Measurements from ENCODE around the gene BRSK2. TPM values are rescaled to one million over a fixed set of nuclear protein-coding genes. Genes with fewer than 3 reads are reported as not detected.

The BRSK2 gene
- total and polyA plus RNA-seq, 4 donors, result 14.1 to 106 (median 56.8) TPM

- no peaks in the 10 kb centered on the region for H3K9me3 ChIP-seq (ENCODE audit: control insufficient read depth, insufficient read depth, low read length)
- no peak for DNase-seq (ENCODE audit: low read depth in 4 of 6, low spot score in 6 of 6)
- no peak overlapping the region for H3K27ac ChIP-seq (ENCODE audit: low read depth, low read length)
- 45% methylated on average over 22 of the region's 22 CpGs for WGBS (ENCODE audit: insufficient coverage)
- peaks cover 45% of the 10 kb centered on the region for H3K4me1 ChIP-seq (ENCODE audit: control insufficient read depth, insufficient read depth, low read length)
- H3K4me3 ChIP-seq (ENCODE audit: low read depth, low read length), result peak overlapping the region; percentile 61
- H3K27me3 ChIP-seq (ENCODE audit: control insufficient read depth, insufficient read depth, low read length), result peaks cover 3% of the 10 kb centered on the region
- peaks cover 16% of the 10 kb centered on the region for H3K36me3 ChIP-seq (ENCODE audit: control insufficient read depth, insufficient read depth, low read length)
These were observed 1.6 kb upstream of the BRSK2 start for GRCh38 chr11:1387961-1388762.

DNA sequence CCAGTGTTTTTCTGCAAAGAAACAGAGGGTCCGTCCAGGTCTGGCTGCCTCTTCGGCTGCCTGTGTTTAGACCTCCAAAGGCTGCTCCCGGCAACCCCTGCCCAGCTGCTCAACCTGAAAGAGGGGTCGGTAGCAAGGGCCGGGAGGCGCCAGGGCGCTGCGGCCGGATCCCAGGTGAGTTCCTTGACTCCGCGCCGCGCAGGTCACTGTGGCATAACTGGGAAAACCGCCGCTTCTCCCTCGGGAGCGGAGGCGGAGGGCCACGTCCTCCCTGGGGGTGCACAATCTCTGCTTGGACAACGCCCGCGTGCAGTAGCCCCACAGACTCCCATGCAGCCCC is 1.0 kb upstream of the BRSK2 start:
- H3K36me3 ChIP-seq (ENCODE audit: control insufficient read depth, insufficient read depth, low read length), result peaks cover 20% of the 10 kb centered on the region
- no peaks in the 10 kb centered on the region for H3K9me3 ChIP-seq (ENCODE audit: control insufficient read depth, insufficient read depth, low read length)
- H3K4me3 ChIP-seq (ENCODE audit: low read depth, low read length), result peak overlapping the region; percentile 61
- H3K27me3 ChIP-seq (ENCODE audit: control insufficient read depth, insufficient read depth, low read length), result peaks cover 3% of the 10 kb centered on the region
- DNase-seq (ENCODE audit: low read depth in 4 of 6, low spot score in 6 of 6), result peak in 1 of 6 donors; percentile 50
- H3K4me1 ChIP-seq (ENCODE audit: control insufficient read depth, insufficient read depth, low read length), result peaks cover 45% of the 10 kb centered on the region
- 4% methylated on average over 22 of the region's 22 CpGs for WGBS (ENCODE audit: insufficient coverage)
- H3K27ac ChIP-seq (ENCODE audit: low read depth, low read length), result no peak overlapping the region

DNA sequence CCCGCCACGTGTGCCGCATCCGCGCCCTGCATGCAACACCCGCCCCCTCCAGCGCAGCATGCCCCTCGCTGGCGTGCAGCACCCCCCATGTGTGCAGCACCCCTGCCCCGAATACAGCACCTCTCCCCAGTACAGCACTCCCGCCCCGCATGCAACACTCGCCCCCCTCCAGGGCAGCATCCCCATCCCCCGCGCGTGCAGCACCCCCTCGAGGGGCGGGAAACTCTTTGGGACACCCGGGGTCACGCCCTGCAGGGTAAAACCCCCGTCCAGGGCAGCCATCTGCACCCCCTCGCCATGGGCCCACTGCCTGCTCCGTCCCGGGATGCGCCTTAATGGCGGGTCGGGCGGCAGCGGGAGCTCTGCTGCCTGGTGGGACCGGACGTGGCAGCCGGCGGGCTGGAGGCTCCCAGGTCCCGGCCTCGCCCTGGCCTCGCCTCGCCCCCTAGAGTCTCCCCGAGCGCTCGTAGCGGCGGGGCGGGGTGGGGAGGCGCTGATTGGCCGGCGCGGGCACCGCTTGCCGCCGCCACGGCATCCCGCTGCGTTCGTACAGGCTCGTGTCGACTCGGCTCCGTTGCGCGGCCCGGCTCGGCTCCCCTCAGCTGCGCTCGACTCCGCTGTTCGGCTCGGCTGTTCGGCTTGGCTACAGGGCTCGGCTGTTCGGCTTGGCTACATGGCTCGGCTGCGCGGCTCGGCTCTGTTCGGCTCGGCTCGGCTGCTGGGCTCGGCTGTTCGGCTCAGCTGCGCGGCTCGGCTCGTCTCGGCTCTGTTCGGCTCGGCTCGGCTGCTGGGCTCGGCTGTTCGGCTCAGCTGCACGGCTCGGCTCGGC is 417 bp upstream of the BRSK2 start:
- peak overlapping the region; percentile 64 for H3K27ac ChIP-seq (ENCODE audit: low read depth, low read length)
- peaks cover 46% of the 10 kb centered on the region for H3K4me1 ChIP-seq (ENCODE audit: control insufficient read depth, insufficient read depth, low read length)
- DNase-seq (ENCODE audit: low read depth in 4 of 6, low spot score in 6 of 6), result peak in 5 of 6 donors; percentile 91 to 99 (median 94)
- no peaks in the 10 kb centered on the region for H3K9me3 ChIP-seq (ENCODE audit: control insufficient read depth, insufficient read depth, low read length)
- under 1% methylated on average over 88 of the region's 92 CpGs for WGBS (ENCODE audit: insufficient coverage)
- H3K27me3 ChIP-seq (ENCODE audit: control insufficient read depth, insufficient read depth, low read length), result peaks cover 3% of the 10 kb centered on the region
- peak overlapping the region; percentile 61 for H3K4me3 ChIP-seq (ENCODE audit: low read depth, low read length)
- H3K36me3 ChIP-seq (ENCODE audit: control insufficient read depth, insufficient read depth, low read length), result peaks cover 20% of the 10 kb centered on the region

DNA sequence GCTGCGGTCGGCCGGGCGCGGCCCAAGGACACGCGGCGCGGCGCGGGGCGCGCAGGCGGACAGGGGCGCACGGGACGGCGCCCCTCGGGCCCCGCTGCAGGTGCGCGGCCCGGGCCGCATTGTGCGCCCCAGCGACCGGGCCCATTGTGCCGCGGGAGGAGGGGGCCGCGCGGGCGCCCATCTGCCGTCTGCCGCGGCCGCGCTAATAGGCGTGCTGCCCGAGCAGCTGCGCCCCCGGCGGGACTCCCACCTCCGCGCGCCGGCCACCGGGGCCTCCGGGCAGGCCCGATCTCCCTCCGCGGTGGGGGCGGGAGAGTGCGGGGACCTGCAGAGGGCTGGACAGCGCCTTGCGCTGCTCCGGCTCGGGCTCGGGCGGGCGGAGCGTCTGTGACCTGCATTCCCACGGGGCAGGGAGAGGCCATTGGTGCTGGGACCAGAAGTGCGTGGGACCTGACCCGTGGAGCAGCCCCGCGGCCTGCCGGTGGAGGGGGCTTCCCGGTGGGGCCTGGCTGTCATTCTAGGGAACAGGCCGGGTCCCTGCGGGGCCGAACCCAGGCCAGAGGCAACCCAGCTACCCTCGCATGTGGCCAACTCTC is 933 bp downstream of the BRSK2 start:
- under 1% methylated on average over 73 of the region's 73 CpGs for WGBS (ENCODE audit: insufficient coverage)
- H3K36me3 ChIP-seq (ENCODE audit: control insufficient read depth, insufficient read depth, low read length), result peaks cover 27% of the 10 kb centered on the region
- peak overlapping the region; percentile 62 for H3K4me3 ChIP-seq (ENCODE audit: low read depth, low read length)
- peaks cover 3% of the 10 kb centered on the region for H3K27me3 ChIP-seq (ENCODE audit: control insufficient read depth, insufficient read depth, low read length)
- no peaks in the 10 kb centered on the region for H3K9me3 ChIP-seq (ENCODE audit: control insufficient read depth, insufficient read depth, low read length)
- H3K27ac ChIP-seq (ENCODE audit: low read depth, low read length), result peak overlapping the region; percentile 81
- peak in 2 of 6 donors; percentile 50 to 70 for DNase-seq (ENCODE audit: low read depth in 4 of 6, low spot score in 6 of 6)
- H3K4me1 ChIP-seq (ENCODE audit: control insufficient read depth, insufficient read depth, low read length), result peaks cover 55% of the 10 kb centered on the region

- 25% methylated on average over 30 of the region's 35 CpGs for WGBS (ENCODE audit: insufficient coverage)
- H3K36me3 ChIP-seq (ENCODE audit: control insufficient read depth, insufficient read depth, low read length), result peaks cover 34% of the 10 kb centered on the region
- H3K27ac ChIP-seq (ENCODE audit: low read depth, low read length), result peak overlapping the region; percentile 81
- DNase-seq (ENCODE audit: low read depth in 4 of 6, low spot score in 6 of 6), result peak in 2 of 6 donors; percentile 80 to 87
- peaks cover 62% of the 10 kb centered on the region for H3K4me1 ChIP-seq (ENCODE audit: control insufficient read depth, insufficient read depth, low read length)
- peak overlapping the region; percentile 62 for H3K4me3 ChIP-seq (ENCODE audit: low read depth, low read length)
- peaks cover 3% of the 10 kb centered on the region for H3K27me3 ChIP-seq (ENCODE audit: control insufficient read depth, insufficient read depth, low read length)
- H3K9me3 ChIP-seq (ENCODE audit: control insufficient read depth, insufficient read depth, low read length), result no peaks in the 10 kb centered on the region
These were observed 1.7 kb downstream of the BRSK2 start for GRCh38 chr11:1391165-1392075.

- H3K4me3 ChIP-seq (ENCODE audit: low read depth, low read length), result peak overlapping the region; percentile 62
- H3K27me3 ChIP-seq (ENCODE audit: control insufficient read depth, insufficient read depth, low read length), result peaks cover 3% of the 10 kb centered on the region
- H3K27ac ChIP-seq (ENCODE audit: low read depth, low read length), result no peak overlapping the region
- H3K36me3 ChIP-seq (ENCODE audit: control insufficient read depth, insufficient read depth, low read length), result peaks cover 41% of the 10 kb centered on the region
- peaks cover 69% of the 10 kb centered on the region for H3K4me1 ChIP-seq (ENCODE audit: control insufficient read depth, insufficient read depth, low read length)
- no peaks in the 10 kb centered on the region for H3K9me3 ChIP-seq (ENCODE audit: control insufficient read depth, insufficient read depth, low read length)
- WGBS (ENCODE audit: insufficient coverage), result 36% methylated on average over 11 of the region's 12 CpGs
- peak in 1 of 6 donors; percentile 48 for DNase-seq (ENCODE audit: low read depth in 4 of 6, low spot score in 6 of 6)
These were observed 2.4 kb downstream of the BRSK2 start for GRCh38 chr11:1392111-1392510.

DNA sequence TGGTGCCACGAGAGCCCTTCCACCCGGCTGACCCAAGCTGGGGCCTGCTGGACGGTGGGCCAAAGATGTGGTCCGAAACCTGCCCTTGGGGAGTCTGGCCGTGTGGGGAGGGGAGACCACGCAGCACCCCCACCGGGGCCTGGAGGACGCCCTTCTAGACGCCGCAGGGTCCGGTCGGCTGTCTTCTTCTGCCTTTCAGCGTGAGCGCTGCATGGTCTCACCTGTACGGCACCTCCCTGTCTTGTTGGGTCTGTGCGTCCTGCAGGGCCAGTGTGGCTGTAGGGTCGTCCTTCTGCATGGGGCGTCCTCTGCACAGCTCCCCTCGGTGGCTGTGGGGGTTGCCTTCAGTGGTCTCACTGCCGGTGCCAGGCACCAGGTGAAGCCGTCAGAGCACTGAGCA is 2.8 kb downstream of the BRSK2 start:
- peaks cover 74% of the 10 kb centered on the region for H3K4me1 ChIP-seq (ENCODE audit: control insufficient read depth, insufficient read depth, low read length)
- DNase-seq (ENCODE audit: low read depth in 4 of 6, low spot score in 6 of 6), result no peak
- H3K4me3 ChIP-seq (ENCODE audit: low read depth, low read length), result no peak overlapping the region
- peaks cover 3% of the 10 kb centered on the region for H3K27me3 ChIP-seq (ENCODE audit: control insufficient read depth, insufficient read depth, low read length)
- H3K36me3 ChIP-seq (ENCODE audit: control insufficient read depth, insufficient read depth, low read length), result peaks cover 45% of the 10 kb centered on the region
- no peaks in the 10 kb centered on the region for H3K9me3 ChIP-seq (ENCODE audit: control insufficient read depth, insufficient read depth, low read length)
- H3K27ac ChIP-seq (ENCODE audit: low read depth, low read length), result no peak overlapping the region
- WGBS (ENCODE audit: insufficient coverage), result 93% methylated on average over 21 of the region's 21 CpGs

GRCh38 chr11:1393038-1393710 is 3.4 kb downstream of the BRSK2 start:
- Histone ChIP-seq H3K9me3 (ENCODE audit: control insufficient read depth, insufficient read depth, low read length) (no peaks in the 10 kb centered on the region), H3K4me1 (ENCODE audit: control insufficient read depth, insufficient read depth, low read length) (peaks cover 77% of the 10 kb centered on the region), H3K27me3 (ENCODE audit: control insufficient read depth, insufficient read depth, low read length) (peaks cover 3% of the 10 kb centered on the region), H3K4me3 (ENCODE audit: low read depth, low read length) (no peak overlapping the region), H3K36me3 (ENCODE audit: control insufficient read depth, insufficient read depth, low read length) (peaks cover 50% of the 10 kb centered on the region), H3K27ac (ENCODE audit: low read depth, low read length) (no peak overlapping the region)
- 96% methylated on average over 19 of the region's 19 CpGs for WGBS (ENCODE audit: insufficient coverage)
- DNase-seq (ENCODE audit: low read depth in 4 of 6, low spot score in 6 of 6), result no peak
